Nephron progenitor cell (in vitro differentiated cells): ENCODE data around the gene CASQ2.

Source experiments
- DNase-seq: peaks from one replicate; pipeline ENCODE4 v3.0.0; 2021
- H3K27ac Mint-ChIP-seq: 2 replicates; pipeline ENCODE4 v1.8.0; 2021; ENCODE audit warnings: mild to moderate bottlenecking, moderate library complexity, mixed read lengths
- H3K27me3 Mint-ChIP-seq: 2 replicates; pipeline ENCODE4 v1.8.0; 2021; ENCODE audit warnings: mild to moderate bottlenecking, low read depth, mixed read lengths; ENCODE audit not compliant: poor library complexity
- H3K36me3 Mint-ChIP-seq: 2 replicates; pipeline ENCODE4 v1.8.0; 2021; ENCODE audit warnings: low read depth, mixed read lengths
- H3K4me1 Mint-ChIP-seq: 2 replicates; pipeline ENCODE4 v1.8.0; 2021; ENCODE audit warnings: mixed read lengths
- H3K4me3 Mint-ChIP-seq: 2 replicates; pipeline ENCODE4 v1.8.0; 2021; ENCODE audit warnings: mild to moderate bottlenecking, moderate library complexity, mixed read lengths
- H3K9me3 Mint-ChIP-seq: 2 replicates; pipeline ENCODE4 v1.8.0; 2021; ENCODE audit warnings: mild to moderate bottlenecking, moderate library complexity, mixed read lengths
- TF ChIP-seq, protein P1 (sequence below): fragments of 200-600 bp; sonication (generic); IDR thresholded peaks from 2 replicates; pipeline ENCODE4 v1.5.0; 2021; ENCODE audit warnings: antibody characterized with exemption

CASQ2 gene

DNA sequence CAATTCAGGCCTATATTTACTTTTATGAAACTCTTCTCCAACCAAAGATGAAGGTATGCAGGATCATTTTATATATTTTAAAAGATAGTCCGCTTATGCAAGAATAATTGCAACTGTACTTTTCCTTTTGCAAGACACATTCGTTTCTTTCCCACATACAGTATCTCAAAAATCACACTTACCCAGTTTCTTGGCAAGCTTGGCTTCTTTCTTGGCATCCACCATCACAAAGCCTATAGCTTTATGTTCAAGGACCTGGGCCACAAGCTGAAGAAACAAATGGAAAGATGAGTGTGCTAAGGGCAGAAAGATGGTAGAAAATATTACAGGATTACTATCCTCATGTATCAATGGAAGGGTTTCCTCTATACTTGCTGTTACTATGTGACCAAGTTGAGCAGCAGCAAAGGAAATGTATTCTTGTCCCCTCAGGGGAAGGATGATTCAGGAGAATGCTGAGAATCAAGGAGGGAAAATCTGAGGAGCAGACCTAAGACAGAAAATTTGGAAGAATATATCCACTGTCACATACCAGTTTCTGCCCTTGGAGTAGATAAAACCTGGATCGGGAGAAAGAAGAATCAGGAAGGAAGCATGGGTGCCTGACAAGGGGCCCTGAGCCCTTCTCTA lies 23.8 kb downstream of the CASQ2 start:
- Mint-ChIP-seq H3K9me3 (peaks cover 14% of the 10 kb centered on the region), H3K27ac (no peak overlapping the region), H3K4me3 (no peak overlapping the region), H3K36me3 (peaks cover 8% of the 10 kb centered on the region), H3K4me1 (peaks cover 12% of the 10 kb centered on the region), H3K27me3 (no peaks in the 10 kb centered on the region)
- DNase-seq = no peak
- TF ChIP-seq, protein P1, sequence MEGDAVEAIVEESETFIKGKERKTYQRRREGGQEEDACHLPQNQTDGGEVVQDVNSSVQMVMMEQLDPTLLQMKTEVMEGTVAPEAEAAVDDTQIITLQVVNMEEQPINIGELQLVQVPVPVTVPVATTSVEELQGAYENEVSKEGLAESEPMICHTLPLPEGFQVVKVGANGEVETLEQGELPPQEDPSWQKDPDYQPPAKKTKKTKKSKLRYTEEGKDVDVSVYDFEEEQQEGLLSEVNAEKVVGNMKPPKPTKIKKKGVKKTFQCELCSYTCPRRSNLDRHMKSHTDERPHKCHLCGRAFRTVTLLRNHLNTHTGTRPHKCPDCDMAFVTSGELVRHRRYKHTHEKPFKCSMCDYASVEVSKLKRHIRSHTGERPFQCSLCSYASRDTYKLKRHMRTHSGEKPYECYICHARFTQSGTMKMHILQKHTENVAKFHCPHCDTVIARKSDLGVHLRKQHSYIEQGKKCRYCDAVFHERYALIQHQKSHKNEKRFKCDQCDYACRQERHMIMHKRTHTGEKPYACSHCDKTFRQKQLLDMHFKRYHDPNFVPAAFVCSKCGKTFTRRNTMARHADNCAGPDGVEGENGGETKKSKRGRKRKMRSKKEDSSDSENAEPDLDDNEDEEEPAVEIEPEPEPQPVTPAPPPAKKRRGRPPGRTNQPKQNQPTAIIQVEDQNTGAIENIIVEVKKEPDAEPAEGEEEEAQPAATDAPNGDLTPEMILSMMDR = no peak

DNA sequence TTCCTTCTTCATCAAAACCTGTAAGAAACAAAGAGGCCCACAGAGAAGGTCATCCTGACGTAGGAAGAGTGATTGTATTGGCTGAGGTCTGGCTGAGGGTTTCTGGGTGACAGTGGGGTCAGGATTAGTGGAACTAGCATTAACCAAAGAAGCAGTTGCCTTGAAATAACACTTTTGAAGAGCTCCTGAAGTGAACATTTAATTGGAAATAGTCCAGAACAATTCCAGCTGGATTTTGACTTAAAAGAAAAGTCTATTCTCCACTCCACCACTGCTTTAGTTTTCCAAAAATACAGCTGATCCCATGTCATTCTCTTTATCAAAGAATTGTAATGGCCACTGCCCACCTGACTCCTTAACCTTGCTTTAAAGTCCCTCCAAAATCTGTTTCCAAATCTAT lies 27.7 kb downstream of the CASQ2 start:
- no peak for DNase-seq
- Mint-ChIP-seq H3K4me1 (no peaks in the 10 kb centered on the region), H3K4me3 (no peak overlapping the region), H3K9me3 (no peaks in the 10 kb centered on the region), H3K27ac (no peak overlapping the region), H3K27me3 (peaks cover 10% of the 10 kb centered on the region), H3K36me3 (no peaks in the 10 kb centered on the region)
- TF ChIP-seq, protein P1 = no peak

DNA sequence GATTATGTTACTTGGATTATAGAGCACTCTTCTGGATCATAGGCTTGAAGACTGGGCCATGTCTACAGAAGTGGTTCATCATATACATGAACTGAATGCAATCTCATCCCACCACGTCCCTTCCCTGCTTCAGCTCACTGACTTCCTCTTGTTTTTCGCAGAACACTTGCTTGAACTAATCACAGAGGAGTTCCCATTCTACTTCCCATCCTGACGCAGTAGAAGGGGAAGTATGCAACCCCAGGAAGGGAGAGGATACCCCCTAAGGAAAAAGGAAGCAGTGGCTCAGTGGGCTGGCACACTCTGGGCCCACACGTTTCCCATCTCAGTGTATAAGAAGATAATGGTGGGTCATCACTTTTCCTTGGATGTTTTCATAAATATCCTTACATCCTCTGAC lies 36.2 kb downstream of the CASQ2 start:
- Mint-ChIP-seq H3K27ac (no peak overlapping the region), H3K4me1 (peaks cover 20% of the 10 kb centered on the region), H3K4me3 (no peak overlapping the region), H3K9me3 (no peaks in the 10 kb centered on the region), H3K36me3 (no peaks in the 10 kb centered on the region), H3K27me3 (peaks cover 10% of the 10 kb centered on the region)
- DNase-seq = no peak
- TF ChIP-seq, protein P1 = no peak

DNA sequence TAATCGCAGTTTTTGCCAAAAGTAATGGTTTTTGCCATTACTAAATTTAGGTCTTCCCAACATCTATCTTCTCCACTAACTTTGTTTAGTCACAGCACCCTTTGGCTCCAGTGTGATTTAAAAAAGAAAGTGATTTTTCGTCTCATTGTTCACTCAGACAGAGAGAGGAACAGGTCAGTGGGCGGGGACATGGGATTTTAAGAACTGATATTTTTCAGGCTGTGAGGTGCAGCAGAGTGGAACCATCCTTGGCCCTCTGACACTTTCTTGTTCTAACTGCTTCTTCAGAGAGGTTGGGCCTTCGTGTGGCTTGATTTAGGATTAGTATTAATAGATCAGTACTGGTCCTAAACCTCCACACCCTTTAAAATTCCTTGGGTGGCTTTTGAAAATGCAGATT lies 38.8 kb downstream of the CASQ2 start:
- Mint-ChIP-seq H3K36me3 (no peaks in the 10 kb centered on the region), H3K27ac (no peak overlapping the region), H3K4me1 (peaks cover 40% of the 10 kb centered on the region), H3K9me3 (no peaks in the 10 kb centered on the region), H3K4me3 (no peak overlapping the region), H3K27me3 (peaks cover 3% of the 10 kb centered on the region)
- no peak for DNase-seq
- TF ChIP-seq, protein P1 = no peak

DNA sequence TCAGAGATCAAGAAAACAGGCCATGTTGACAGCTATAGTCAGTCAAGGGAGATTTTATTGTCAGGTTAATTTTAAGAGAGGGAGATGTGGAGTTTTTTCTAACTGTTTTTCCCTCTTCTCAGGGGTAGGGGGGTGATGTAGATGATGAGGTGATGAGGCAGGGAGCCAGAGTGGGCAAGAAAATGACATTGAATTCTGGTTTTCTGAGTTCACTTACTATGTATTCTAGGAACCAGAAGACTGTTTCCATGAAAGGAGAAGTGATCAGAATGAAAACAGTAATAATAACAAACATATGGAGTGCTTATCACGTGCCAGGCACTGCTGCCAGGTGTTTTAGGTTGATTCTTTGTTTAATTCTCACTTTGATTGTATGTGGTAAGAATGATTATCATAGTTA lies 40.2 kb downstream of the CASQ2 start:
- Mint-ChIP-seq H3K36me3 (no peaks in the 10 kb centered on the region), H3K27ac (no peak overlapping the region), H3K9me3 (no peaks in the 10 kb centered on the region), H3K27me3 (peaks cover 3% of the 10 kb centered on the region), H3K4me3 (no peak overlapping the region), H3K4me1 (peaks cover 44% of the 10 kb centered on the region)
- no peak for DNase-seq
- TF ChIP-seq, protein P1 = no peak

DNA sequence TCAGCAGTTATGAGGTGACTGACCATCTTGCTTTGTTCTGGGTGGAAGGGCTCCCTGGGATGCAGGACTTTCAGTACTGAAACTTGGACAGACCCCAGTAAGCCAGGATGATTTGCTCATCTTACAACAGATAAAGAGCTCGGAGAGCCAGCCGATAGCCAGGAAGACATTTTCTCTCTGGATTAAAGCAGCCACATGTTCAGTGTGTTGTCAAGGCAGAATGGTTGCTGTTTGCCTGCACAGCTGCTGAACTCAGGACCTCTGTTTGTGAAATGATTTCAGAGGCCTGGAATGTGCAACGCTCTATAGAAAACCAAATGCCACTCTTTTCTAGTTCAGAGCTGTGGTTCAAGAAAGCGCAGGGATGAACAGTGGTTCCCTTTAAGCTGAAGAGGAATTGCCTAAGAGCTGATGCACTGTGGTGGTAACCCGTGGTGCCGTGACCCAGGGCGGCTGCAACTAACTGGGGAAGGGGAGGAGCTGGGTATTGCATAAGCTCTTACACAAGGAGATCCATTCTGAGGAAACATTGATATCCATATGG lies 40.7 kb downstream of the CASQ2 start:
- DNase-seq = no peak

More for the DNA sequence above, 40.7 kb downstream of the CASQ2 start:
- TF ChIP-seq, protein P1 = no peak
- H3K4me3 Mint-ChIP-seq = no peak overlapping the region
- no peaks in the 10 kb centered on the region for H3K9me3 Mint-ChIP-seq
- peaks cover 3% of the 10 kb centered on the region for H3K27me3 Mint-ChIP-seq
- H3K27ac Mint-ChIP-seq = no peak overlapping the region
- peaks cover 44% of the 10 kb centered on the region for H3K4me1 Mint-ChIP-seq
- H3K36me3 Mint-ChIP-seq = no peaks in the 10 kb centered on the region
